ENCODE measurements around the gene MTAP.

Gene MTAP

DNA sequence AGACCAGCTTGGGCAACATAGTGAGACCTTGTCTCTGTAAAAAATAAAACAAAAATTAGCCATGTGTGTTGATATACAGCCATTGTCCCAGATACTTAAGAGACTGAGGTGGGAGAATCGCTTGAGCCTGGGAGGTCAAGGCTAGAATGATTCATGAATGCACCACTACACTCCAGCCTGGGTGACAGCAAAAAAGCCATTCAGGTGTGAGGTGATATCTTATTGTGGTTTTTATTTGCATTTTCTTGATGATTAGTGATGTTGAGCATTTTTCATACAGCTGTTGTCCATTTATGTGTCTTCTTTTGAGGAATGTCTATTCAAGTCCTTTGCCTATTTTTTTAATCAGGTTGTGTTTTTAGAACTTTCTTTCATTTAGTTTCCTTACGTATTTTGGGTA lies 23.2 kb downstream of the MTAP start:
- no peak overlapping the region for H3K9ac ChIP-seq (ENCODE audit: low read length)
- H3K79me2 ChIP-seq (ENCODE audit: low read length), result no peaks in the 10 kb centered on the region
- H3K4me3 ChIP-seq (ENCODE audit: low read length), result no peak overlapping the region
- no peak overlapping the region for H3K27ac ChIP-seq (ENCODE audit: low read length)
- H3K9me3 ChIP-seq (ENCODE audit: insufficient read depth, low read length), result no peaks in the 10 kb centered on the region
- no peaks in the 10 kb centered on the region for H4K20me1 ChIP-seq (ENCODE audit: insufficient read depth, low read length)
- H2AFZ ChIP-seq (ENCODE audit: low read depth, low read length), result no peak overlapping the region
- no peaks in the 10 kb centered on the region for H3K4me1 ChIP-seq (ENCODE audit: low read length)
- H3K27me3 ChIP-seq (ENCODE audit: low read depth, low read length), result no peaks in the 10 kb centered on the region
- TF ChIP-seq EZH2phosphoT487 (IDR thresholded peaks at IDR 0.05; ENCODE audit: low read depth), result no peak
- TF ChIP-seq, protein P1, sequence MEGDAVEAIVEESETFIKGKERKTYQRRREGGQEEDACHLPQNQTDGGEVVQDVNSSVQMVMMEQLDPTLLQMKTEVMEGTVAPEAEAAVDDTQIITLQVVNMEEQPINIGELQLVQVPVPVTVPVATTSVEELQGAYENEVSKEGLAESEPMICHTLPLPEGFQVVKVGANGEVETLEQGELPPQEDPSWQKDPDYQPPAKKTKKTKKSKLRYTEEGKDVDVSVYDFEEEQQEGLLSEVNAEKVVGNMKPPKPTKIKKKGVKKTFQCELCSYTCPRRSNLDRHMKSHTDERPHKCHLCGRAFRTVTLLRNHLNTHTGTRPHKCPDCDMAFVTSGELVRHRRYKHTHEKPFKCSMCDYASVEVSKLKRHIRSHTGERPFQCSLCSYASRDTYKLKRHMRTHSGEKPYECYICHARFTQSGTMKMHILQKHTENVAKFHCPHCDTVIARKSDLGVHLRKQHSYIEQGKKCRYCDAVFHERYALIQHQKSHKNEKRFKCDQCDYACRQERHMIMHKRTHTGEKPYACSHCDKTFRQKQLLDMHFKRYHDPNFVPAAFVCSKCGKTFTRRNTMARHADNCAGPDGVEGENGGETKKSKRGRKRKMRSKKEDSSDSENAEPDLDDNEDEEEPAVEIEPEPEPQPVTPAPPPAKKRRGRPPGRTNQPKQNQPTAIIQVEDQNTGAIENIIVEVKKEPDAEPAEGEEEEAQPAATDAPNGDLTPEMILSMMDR (IDR thresholded peaks at IDR 0.05; ENCODE audit: low read depth, low read length), result no peak
- H3K36me3 ChIP-seq (replicated peaks; ENCODE audit: low read depth, low read length), result no peaks in the 10 kb centered on the region
- no peak overlapping the region for H3K4me2 ChIP-seq (ENCODE audit: low read length)

GRCh38 chr9:21828853-21829410 lies 26.5 kb downstream of the MTAP start:
- no peaks in the 10 kb centered on the region for H3K36me3 ChIP-seq (replicated peaks; ENCODE audit: low read depth, low read length)
- H4K20me1 ChIP-seq (ENCODE audit: insufficient read depth, low read length), result no peaks in the 10 kb centered on the region
- H3K9me3 ChIP-seq (ENCODE audit: insufficient read depth, low read length), result no peaks in the 10 kb centered on the region
- no peak for TF ChIP-seq EZH2phosphoT487 (IDR thresholded peaks at IDR 0.05; ENCODE audit: low read depth)
- TF ChIP-seq, protein P1 (IDR thresholded peaks at IDR 0.05; ENCODE audit: low read depth, low read length), result no peak
- H3K4me1 ChIP-seq (ENCODE audit: low read length), result no peaks in the 10 kb centered on the region
- H3K27me3 ChIP-seq (ENCODE audit: low read depth, low read length), result no peaks in the 10 kb centered on the region
- no peak overlapping the region for H3K27ac ChIP-seq (ENCODE audit: low read length)
- no peak overlapping the region for H3K4me2 ChIP-seq (ENCODE audit: low read length)
- no peak overlapping the region for H3K4me3 ChIP-seq (ENCODE audit: low read length)
- no peaks in the 10 kb centered on the region for H3K79me2 ChIP-seq (ENCODE audit: low read length)
- no peak overlapping the region for H2AFZ ChIP-seq (ENCODE audit: low read depth, low read length)
- no peak overlapping the region for H3K9ac ChIP-seq (ENCODE audit: low read length)

- no peaks in the 10 kb centered on the region for H3K9me3 ChIP-seq (ENCODE audit: insufficient read depth, low read length)
- no peak overlapping the region for H3K4me2 ChIP-seq (ENCODE audit: low read length)
- no peak overlapping the region for H3K9ac ChIP-seq (ENCODE audit: low read length)
- H3K4me3 ChIP-seq (ENCODE audit: low read length), result no peak overlapping the region
- no peak for TF ChIP-seq EZH2phosphoT487 (IDR thresholded peaks at IDR 0.05; ENCODE audit: low read depth)
- TF ChIP-seq, protein P1 (IDR thresholded peaks at IDR 0.05; ENCODE audit: low read depth, low read length), result no peak
- no peaks in the 10 kb centered on the region for H3K4me1 ChIP-seq (ENCODE audit: low read length)
- H3K36me3 ChIP-seq (replicated peaks; ENCODE audit: low read depth, low read length), result no peaks in the 10 kb centered on the region
- H3K79me2 ChIP-seq (ENCODE audit: low read length), result no peaks in the 10 kb centered on the region
- H3K27me3 ChIP-seq (ENCODE audit: low read depth, low read length), result no peaks in the 10 kb centered on the region
- no peak overlapping the region for H2AFZ ChIP-seq (ENCODE audit: low read depth, low read length)
- no peak overlapping the region for H3K27ac ChIP-seq (ENCODE audit: low read length)
- H4K20me1 ChIP-seq (ENCODE audit: insufficient read depth, low read length), result no peaks in the 10 kb centered on the region
Measured at GRCh38 chr9:21830589-21830988, 28.2 kb downstream of the MTAP start.

DNA sequence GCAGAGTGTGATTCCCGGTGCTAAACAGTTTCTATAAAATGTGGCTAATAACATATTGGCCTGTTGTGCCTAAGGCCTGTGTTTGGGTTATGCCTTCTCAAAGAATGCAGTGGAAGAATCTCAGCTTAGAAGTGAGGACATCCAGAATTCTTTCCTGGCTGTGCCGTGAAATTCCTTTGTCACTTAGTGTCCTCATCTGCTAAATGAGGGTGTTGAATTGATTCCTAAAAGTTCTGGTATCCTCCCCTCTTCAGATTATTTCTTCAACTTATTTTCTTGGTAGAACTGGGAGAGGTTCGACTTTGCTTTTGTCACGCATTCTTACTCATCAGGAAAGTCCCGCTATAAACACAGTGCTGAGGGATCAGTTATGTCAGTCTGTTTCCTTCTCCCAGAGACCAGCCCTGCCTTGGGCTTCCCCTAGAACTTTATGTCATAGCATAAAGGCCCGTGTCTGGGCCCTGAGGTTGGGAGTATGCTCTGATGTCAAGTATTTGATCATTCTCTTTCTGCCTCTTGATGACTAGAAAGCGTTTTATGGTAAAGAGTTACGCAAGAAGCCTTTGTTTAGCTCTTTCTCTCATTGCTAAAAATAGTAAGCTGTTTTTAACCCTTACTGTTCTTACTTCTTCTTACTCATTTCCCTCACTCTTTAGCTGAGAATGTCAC lies 29.5 kb downstream of the MTAP start:
- H4K20me1 ChIP-seq (ENCODE audit: insufficient read depth, low read length), result no peaks in the 10 kb centered on the region
- H3K4me2 ChIP-seq (ENCODE audit: low read length), result no peak overlapping the region
- no peak overlapping the region for H3K9ac ChIP-seq (ENCODE audit: low read length)
- TF ChIP-seq EZH2phosphoT487 (IDR thresholded peaks at IDR 0.05; ENCODE audit: low read depth), result no peak
- no peaks in the 10 kb centered on the region for H3K79me2 ChIP-seq (ENCODE audit: low read length)
- no peaks in the 10 kb centered on the region for H3K36me3 ChIP-seq (replicated peaks; ENCODE audit: low read depth, low read length)
- no peaks in the 10 kb centered on the region for H3K27me3 ChIP-seq (ENCODE audit: low read depth, low read length)
- H3K27ac ChIP-seq (ENCODE audit: low read length), result no peak overlapping the region
- H3K4me1 ChIP-seq (ENCODE audit: low read length), result no peaks in the 10 kb centered on the region
- no peaks in the 10 kb centered on the region for H3K9me3 ChIP-seq (ENCODE audit: insufficient read depth, low read length)
- no peak overlapping the region for H3K4me3 ChIP-seq (ENCODE audit: low read length)
- H2AFZ ChIP-seq (ENCODE audit: low read depth, low read length), result no peak overlapping the region
